HepG2 (cell line): Measurements from ENCODE around the gene EEF1AKMT1. TPM values are rescaled to one million over a fixed set of nuclear protein-coding genes. Genes with fewer than 3 reads are reported as not detected.
A peak's percentile ranks its signal among the peaks of the same experiment; 100 is the strongest.

ENCODE experiments used
- BHLHE40 ChIP-seq: IDR thresholded peaks from 2 replicates; pipeline ENCODE4 v1.6.1; 2011; ENCODE audit warnings: low read length, improper control_type of control experiment
- FOXO1 ChIP-seq: sonication (generic); formaldehyde crosslinking; IDR thresholded peaks from 2 replicates; pipeline ENCODE4 v1.4.0; 2020; ENCODE audit warnings: missing genetic modification reagents
- IRF1 ChIP-seq: sonication (generic); formaldehyde crosslinking; IDR thresholded peaks from 2 replicates; pipeline ENCODE4 v1.4.0; 2020; ENCODE audit warnings: low read depth, mild to moderate bottlenecking, missing genetic modification reagents
- KDM5A ChIP-seq: fragments of 200-600 bp; sonication (generic); IDR thresholded peaks from 2 replicates; pipeline ENCODE4 v1.7.0; 2018; ENCODE audit warnings: antibody characterized with exemption, mild to moderate bottlenecking, low read length, borderline replicate concordance
- LCORL ChIP-seq, 2 experiments: fragments of 450-650 bp in 1 of 2; sonication (generic) in 1 of 2; formaldehyde crosslinking in 1 of 2; IDR thresholded peaks; 2 replicates each; pipeline versions ENCODE4 v1.5.0 to v1.6.1; 2017 to 2020; ENCODE audit warnings: antibody characterized with exemption in 1 of 2, missing genetic modification reagents in 1 of 2
- NR2C2 ChIP-seq: sonication (generic); formaldehyde crosslinking; IDR thresholded peaks from 2 replicates; pipeline ENCODE4 v1.4.0; 2020; ENCODE audit warnings: missing genetic modification reagents, mild to moderate bottlenecking, moderate library complexity, borderline replicate concordance
- RARG ChIP-seq: sonication (generic); formaldehyde crosslinking; IDR thresholded peaks from 2 replicates; pipeline ENCODE4 v1.4.0; 2020; ENCODE audit warnings: low read depth, mild to moderate bottlenecking, missing genetic modification reagents
- RNF219 ChIP-seq: sonication (generic); formaldehyde crosslinking; IDR thresholded peaks from 2 replicates; pipeline ENCODE4 v1.5.0; 2020; ENCODE audit warnings: mild to moderate bottlenecking, missing genetic modification reagents
- THAP9 ChIP-seq: sonication (generic); formaldehyde crosslinking; IDR thresholded peaks from 2 replicates; pipeline ENCODE4; 2020; ENCODE audit warnings: missing genetic modification reagents, mild to moderate bottlenecking, borderline replicate concordance
- TSC22D2 ChIP-seq: sonication (generic); formaldehyde crosslinking; IDR thresholded peaks from 2 replicates; pipeline ENCODE4 v1.5.1; 2020; ENCODE audit warnings: missing genetic modification reagents, mild to moderate bottlenecking, borderline replicate concordance
- WIZ ChIP-seq: sonication (generic); formaldehyde crosslinking; IDR thresholded peaks from 2 replicates; pipeline ENCODE4 v1.5.1; 2020; ENCODE audit warnings: mild to moderate bottlenecking, missing genetic modification reagents
- ZNF503 ChIP-seq: sonication (generic); formaldehyde crosslinking; IDR thresholded peaks from 2 replicates; pipeline ENCODE4 v1.4.0; 2020; ENCODE audit warnings: missing genetic modification reagents
- ZNF878 ChIP-seq: sonication (generic); formaldehyde crosslinking; IDR thresholded peaks from 2 replicates; pipeline ENCODE4 v1.8.1; 2023; ENCODE audit warnings: mild to moderate bottlenecking, missing genetic modification reagents, moderate library complexity
- ZSCAN29 ChIP-seq: sonication (generic); formaldehyde crosslinking; conservative IDR thresholded peaks from 2 replicates; pipeline ENCODE4 v1.4.0; 2020; ENCODE audit warnings: mild to moderate bottlenecking, missing genetic modification reagents
- ZUFSP ChIP-seq: sonication (generic); formaldehyde crosslinking; IDR thresholded peaks from 2 replicates; pipeline ENCODE4 v1.9.0; 2021; ENCODE audit warnings: missing genetic modification reagents, mild to moderate bottlenecking, borderline replicate concordance
- polyA plus RNA-seq, 8 experiments: library from polyadenylated mRNA; depleted of rRNA in 3 of 8; stranded (reverse) in 7 of 8; unstranded in 1 of 8; fragments of >200 nt; fragmentation: Illumina TruSeq in 4 of 8; extraction: Trizol in 4 of 8; gene quantifications; 2 replicates each; pipeline versions ENCODE4 v1.2.1 to v1.2.3, GENCODE V29; 2011 to 2016; ENCODE audit warnings: low read depth in 4 of 8, missing spikeins in 1 of 8, mixed read lengths in 1 of 8; ENCODE audit not compliant: insufficient read depth in 1 of 8
- total RNA-seq, 5 experiments: library from RNA; depleted of rRNA; stranded (reverse); fragments of >200 nt; fragmentation: Illumina TruSeq; extraction: Trizol; gene quantifications; 2 replicates each; pipeline ENCODE4 v1.2.3, GENCODE V29; 2016; ENCODE audit warnings: low read depth in 1 of 5

Gene EEF1AKMT1
- total and polyA plus RNA-seq, 2 of the 13 experiments (the other 11 are each of a cell fraction or from before 2014, with no cell fraction given): 6.0 to 16.1 TPM

GRCh38 chr13:20773194-20774080 is at the start of gene EEF1AKMT1 (continued):
- TF ChIP-seq TSC22D2 (CRISPR knock-in tag) (peak; percentile 22; the same call in 1 of the 2 replicates), LCORL (IDR thresholded peaks at IDR 0.05) (no peak), LCORL (CRISPR knock-in tag; IDR thresholded peaks at IDR 0.05) (peak; percentile 65; the same call in 1 of the 2 replicates), NR2C2 (CRISPR knock-in tag) (no peak), BHLHE40 (peak; percentile 39; the same call in 1 of the 2 replicates), ZUFSP (CRISPR knock-in tag) (no peak), FOXO1 (CRISPR knock-in tag) (peak; percentile 33; the same call in 1 of the 2 replicates), RNF219 (CRISPR knock-in tag) (peak; percentile 88; the same call in 1 of the 2 replicates), THAP9 (CRISPR knock-in tag) (peak; percentile 83), RARG (CRISPR knock-in tag) (no peak; the same call in 1 of the 2 replicates), WIZ (CRISPR knock-in tag) (peak; percentile 68; the same call in 1 of the 2 replicates), ZSCAN29 (CRISPR knock-in tag) (no peak; the same call in 1 of the 2 replicates), IRF1 (CRISPR knock-in tag) (0 out of 2 replicates have a peak, but pooled peaks have one; percentile 82), ZNF503 (CRISPR knock-in tag) (peak; percentile 30; the same call in 1 of the 2 replicates), ZNF878 (CRISPR knock-in tag) (peak; percentile 90), KDM5A (no peak)
